GM21381 (cell line): ENCODE measurements around the gene ASIP.
"Not testable (repeated sequence)": the region's sequence is repeated elsewhere in the genome, so short reads cannot be mapped to it uniquely, and the experiment has no call there.

Experiments
- ATAC-seq: cut with Tn5 transposase; IDR thresholded peaks from one replicate; pipeline ENCODE4 v1.9.1; 2021; ENCODE audit warnings: mild to moderate bottlenecking, moderate library complexity; ENCODE audit not compliant: unreplicated experiment

The ASIP gene

GRCh38 chr20:34282041-34282440 is 40.8 kb downstream of the ASIP start:
- ATAC-seq, result no peak

GRCh38 chr20:34283844-34284243 is 42.6 kb downstream of the ASIP start:
- ATAC-seq, result no peak

- no peak for ATAC-seq
Observed at GRCh38 chr20:34285450-34285849, 44.2 kb downstream of the ASIP start.

- not testable (repeated sequence) for ATAC-seq
Observed at GRCh38 chr20:34287500-34287899, 46.3 kb downstream of the ASIP start.

GRCh38 chr20:34290471-34290870 is 49.2 kb downstream of the ASIP start:
- ATAC-seq, result no peak

- no peak for ATAC-seq
Observed at GRCh38 chr20:34292496-34292895, 51.3 kb downstream of the ASIP start.

- ATAC-seq, result no peak
Observed at GRCh38 chr20:34293119-34293518, 51.9 kb downstream of the ASIP start.

- ATAC-seq, result no peak
Observed at GRCh38 chr20:34293589-34293988, 52.4 kb downstream of the ASIP start.

GRCh38 chr20:34294563-34294962 is 53.3 kb downstream of the ASIP start:
- ATAC-seq, result no peak

- no peak for ATAC-seq
Observed at GRCh38 chr20:34295284-34295683, 54.1 kb downstream of the ASIP start.

GRCh38 chr20:34296468-34296867 is 55.2 kb downstream of the ASIP start:
- ATAC-seq, result no peak

- not testable (repeated sequence) for ATAC-seq
Observed at GRCh38 chr20:34298294-34298784, 57.1 kb downstream of the ASIP start.

GRCh38 chr20:34299556-34300255 is 58.5 kb downstream of the ASIP start:
- ATAC-seq, result no peak

GRCh38 chr20:34300256-34300806 is 59.1 kb downstream of the ASIP start:
- no peak for ATAC-seq

- no peak for ATAC-seq
Observed at GRCh38 chr20:34300809-34301586, 59.8 kb downstream of the ASIP start.

- no peak for ATAC-seq
Observed at GRCh38 chr20:34301587-34302311, 60.5 kb downstream of the ASIP start.

GRCh38 chr20:34302312-34302722 is 61.1 kb downstream of the ASIP start:
- no peak for ATAC-seq

GRCh38 chr20:34302723-34303533 is 61.7 kb downstream of the ASIP start, which contains the start of gene AHCY:
Gene AHCY, minus strand, starts transcription at chr20:34303355. Its CDS starts 85 bp downstream, at chr20:34303270.
- peak; percentile 86 for ATAC-seq

GRCh38 chr20:34305333-34306230 is 64.4 kb downstream of the ASIP start:
- ATAC-seq, result no peak
